ENCODE results near the gene GATAD2A.

Gene GATAD2A

GRCh38 chr19:19422156-19422555 lies 16.7 kb downstream of the GATAD2A start:
- no peak for DNase-seq

DNA sequence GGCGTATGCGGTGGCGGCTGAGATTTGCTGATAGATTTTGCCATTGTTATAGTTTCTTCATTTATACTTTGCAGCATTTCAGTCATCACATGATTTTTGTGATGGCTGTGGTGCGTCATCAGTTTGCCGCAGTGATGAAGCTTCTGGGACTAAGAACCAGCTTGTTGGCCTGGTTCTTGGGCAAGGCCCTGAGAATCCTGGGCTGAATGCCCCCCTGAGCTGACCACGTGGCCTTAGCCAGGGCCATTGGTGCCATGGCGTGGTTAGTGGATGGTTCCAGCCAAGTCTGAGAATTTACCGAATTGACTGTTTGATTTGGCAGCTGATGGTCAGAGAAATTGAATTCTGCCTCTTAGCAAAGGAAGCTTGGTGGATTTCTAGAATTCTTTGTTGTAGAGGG lies 17.8 kb downstream of the GATAD2A start:
- no peak for DNase-seq

DNA sequence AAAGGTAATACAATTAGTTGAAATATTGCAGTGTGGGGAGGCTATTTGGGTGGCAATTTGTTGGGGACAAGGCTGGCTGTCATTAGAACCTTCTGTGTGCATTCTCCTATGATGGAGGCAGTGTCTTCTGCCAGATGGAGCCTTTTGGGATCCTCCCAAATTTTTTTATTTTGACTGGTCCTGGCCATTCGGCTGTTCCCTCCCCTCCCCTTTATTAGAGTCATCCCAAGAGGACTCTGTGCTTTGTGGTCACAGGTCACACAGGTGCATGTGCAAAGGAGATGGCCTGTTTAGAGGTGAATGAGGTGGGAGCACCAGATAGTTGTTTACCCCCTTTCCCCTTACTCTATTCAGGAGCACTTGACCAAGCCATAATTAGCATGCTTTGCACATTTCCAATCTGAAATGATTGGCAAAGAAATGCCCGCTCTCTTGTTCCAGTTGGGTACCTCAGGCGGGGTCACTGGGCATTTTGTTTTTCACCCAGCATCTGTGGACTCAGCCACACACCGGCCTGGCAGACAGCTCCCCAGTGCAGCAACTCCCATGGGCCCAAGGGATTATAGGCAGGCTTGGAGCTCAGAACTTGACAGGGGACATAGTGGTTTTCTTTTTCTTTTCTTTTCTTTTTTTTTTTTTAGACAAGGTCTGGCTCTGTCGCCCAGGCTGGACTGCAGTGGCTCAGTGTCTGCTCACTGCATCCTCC lies 19.8 kb downstream of the GATAD2A start:
- no peak for DNase-seq

DNA sequence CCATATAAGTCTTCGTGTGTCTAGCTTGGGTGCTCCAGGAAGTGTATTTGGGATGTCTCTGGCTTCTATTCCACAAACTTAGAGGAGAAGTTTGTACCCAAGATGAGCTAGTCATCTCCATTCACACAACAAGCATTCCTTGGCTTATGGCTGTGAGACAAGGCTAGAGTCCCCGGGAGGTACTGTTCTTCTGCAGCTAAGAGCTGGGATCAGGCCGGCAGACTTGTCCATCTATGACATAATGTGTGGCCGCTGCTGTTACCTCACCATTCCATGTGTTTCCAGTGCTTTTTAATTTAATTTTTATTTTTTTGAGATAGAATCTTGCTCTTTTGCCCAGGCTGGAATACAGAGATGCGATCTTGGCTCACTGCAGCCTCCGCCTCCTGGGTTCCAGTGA lies 20.7 kb downstream of the GATAD2A start:
- DNase-seq: no peak

DNA sequence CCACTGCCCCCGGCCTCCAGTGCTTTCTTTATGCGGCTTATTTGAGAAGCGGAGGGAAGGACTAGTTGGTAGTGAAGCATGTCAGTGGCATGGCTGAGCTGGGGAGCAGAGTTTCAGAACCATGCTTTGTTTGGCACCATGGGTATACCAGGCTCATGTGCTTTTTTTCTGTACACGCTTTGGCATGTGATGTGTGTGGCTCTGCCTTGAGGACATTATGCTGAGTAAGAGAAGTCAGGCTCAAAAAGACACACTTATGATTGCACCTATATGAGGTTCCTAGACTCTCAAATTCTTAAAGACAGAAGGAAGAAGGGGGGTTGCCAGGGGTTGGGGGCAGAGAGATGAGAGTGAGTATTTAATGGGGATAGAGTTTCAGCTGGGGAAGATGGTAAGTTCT lies 21.3 kb downstream of the GATAD2A start:
- no peak for DNase-seq

DNA sequence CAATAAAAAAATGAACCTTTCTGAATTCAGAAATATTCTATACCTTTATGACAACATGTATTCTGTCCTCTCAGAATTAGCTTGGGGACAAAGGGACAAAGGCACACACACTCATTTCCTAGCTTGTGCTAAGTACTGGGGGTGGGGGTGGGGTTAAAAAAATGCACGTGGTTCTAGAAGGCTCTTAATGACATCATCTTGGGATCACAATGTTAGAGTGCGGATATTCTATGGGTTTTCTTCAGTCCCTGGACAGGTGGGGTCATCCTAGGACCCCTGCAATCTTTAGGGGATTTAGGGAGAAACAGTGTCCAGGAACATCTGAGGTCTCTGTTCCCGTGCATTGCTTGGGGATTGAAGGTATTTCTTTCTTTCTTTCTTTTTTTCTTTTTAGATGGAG lies 21.8 kb downstream of the GATAD2A start:
- no peak for DNase-seq

GRCh38 chr19:19427944-19428343 lies 22.5 kb downstream of the GATAD2A start:
- peak in 1 of 2 experiments; percentile 10 for DNase-seq

GRCh38 chr19:19428746-19429145 lies 23.3 kb downstream of the GATAD2A start:
- no peak for DNase-seq

GRCh38 chr19:19429361-19429760 lies 23.9 kb downstream of the GATAD2A start:
- DNase-seq: no peak

DNA sequence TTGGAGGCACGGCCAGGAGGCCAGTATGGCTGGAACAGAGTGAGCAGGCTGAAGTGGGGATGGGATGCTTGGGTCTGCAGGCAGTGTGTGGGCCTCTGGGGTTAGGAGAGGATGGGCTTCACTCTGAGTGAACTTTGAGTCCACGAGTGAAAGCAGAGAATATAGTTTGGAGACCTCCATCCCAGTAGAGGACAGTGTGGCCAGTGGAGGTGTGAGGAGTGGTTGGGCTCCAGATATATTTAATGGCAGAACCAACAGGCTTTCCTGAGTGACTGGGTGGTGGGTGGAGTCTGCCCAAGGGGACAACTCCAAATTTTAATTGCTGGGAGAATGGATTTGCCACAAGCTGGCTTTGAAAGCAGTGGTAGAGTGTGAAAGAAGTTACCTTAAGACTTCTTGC lies 27.3 kb downstream of the GATAD2A start:
- DNase-seq: no peak

DNA sequence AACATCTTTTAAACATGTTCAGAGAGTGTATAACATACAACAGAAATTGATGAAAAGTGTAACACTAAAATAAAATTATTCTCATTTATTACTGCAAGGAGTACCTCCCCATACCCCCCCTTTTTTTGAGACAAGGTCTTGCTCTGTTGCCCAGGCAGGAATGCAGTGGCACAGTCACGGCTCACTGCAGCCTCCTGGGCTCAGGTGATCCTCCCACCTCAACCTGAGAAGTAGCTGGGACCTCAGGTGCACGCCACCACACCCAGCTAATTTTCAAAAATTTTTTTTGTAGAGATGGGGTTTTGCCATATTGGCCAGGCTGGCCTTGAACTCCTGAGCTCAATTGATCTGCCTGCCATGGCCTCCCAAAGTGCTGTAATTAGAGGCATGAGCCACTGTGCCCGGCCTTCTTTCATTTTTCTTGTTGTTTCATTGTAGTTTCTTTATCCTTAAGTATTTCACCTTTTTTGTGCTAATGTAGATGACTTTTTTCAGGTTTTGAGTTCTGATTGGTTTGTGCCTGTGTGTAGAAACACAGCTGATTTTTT lies 28.3 kb downstream of the GATAD2A start:
- DNase-seq: no peak

- DNase-seq: no peak
Measured at GRCh38 chr19:19434483-19435045, 29.1 kb downstream of the GATAD2A start.

DNA sequence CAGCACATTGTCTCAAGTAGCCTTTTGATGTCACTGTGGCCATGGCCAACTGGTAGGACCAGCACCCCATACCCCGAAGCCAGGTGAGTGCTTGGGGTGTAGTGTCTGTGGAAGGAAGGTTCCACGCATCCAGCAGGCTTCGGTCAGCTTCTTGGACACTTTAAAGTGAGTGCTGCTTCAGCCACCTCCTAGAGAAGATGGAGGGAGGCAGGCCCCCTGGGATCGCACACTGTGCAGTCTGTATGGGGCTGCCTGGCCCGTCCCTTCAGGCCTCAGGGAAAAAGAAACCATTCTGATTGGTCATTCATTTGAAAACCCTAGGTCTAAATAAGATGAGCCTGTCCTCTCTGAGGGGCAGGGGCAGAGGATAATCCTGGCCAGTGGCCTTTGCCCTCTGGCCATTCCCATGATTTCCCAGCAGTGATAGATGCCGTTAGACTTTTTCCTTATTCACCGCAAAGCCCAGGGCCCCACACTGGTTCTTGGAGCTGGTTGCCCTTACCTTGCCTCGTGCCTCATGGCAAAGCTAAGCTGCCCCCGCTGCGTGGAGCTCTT lies 30.7 kb downstream of the GATAD2A start:
- DNase-seq: no peak

GRCh38 chr19:19438366-19439175 lies 33.1 kb downstream of the GATAD2A start:
- DNase-seq: no peak

GRCh38 chr19:19439176-19439482 lies 33.7 kb downstream of the GATAD2A start:
- DNase-seq: no peak

DNA sequence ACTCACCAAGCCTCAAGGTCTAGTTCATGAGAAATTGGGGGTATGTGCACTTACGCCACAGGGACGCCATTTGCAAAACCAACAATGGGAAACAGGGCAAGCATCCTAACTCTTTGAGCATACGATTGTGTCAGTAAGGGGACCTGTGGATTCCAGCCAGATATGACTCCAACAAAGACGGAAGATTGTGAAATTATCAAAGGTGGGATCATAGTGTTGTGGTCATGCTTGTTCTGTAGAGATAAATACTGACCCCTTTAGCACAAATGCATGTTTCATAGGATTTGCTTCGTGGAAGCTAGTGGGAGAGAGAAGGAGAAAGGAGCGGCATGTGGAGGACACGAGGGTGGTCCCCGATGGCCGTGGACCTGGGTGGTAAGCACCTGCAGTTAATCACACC lies 37.8 kb downstream of the GATAD2A start:
- DNase-seq: no peak

DNA sequence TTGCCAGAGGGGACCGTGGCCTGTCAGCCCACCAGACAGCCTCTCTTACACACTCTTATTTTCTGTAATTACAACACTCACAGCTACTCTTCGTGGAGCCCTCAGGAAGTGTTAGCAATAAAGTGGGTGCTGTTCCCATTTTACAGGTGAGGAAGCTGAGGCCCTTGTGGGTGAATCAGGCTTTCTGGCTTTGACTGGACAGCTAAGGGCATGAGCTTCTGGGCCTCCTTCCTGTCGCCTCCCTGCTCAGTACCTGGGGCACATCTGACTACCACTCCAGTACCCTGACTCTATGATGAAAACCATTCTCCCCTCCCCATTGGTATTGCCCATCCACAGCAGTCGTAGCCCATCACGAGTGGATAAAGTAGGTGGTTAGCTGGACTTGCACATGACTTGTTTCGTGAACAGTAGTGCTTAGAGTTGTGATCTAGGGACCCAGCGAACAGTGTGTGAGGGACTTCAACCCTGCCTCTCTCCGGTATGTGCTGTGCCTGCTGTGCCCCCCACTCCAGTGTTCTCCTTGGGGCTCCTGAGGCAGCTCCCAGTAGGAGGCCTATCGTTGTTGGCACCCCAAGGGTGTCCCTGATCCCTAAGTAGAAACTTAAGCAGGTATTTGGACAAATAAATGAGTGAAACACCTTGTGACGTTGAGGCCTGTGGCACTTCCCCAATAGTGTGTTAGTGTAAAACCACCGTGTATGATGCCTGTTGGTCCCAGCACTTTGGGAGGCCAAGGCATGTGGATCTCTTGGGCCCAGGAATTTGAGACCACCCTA lies 38.6 kb downstream of the GATAD2A start:
- no peak for DNase-seq

DNA sequence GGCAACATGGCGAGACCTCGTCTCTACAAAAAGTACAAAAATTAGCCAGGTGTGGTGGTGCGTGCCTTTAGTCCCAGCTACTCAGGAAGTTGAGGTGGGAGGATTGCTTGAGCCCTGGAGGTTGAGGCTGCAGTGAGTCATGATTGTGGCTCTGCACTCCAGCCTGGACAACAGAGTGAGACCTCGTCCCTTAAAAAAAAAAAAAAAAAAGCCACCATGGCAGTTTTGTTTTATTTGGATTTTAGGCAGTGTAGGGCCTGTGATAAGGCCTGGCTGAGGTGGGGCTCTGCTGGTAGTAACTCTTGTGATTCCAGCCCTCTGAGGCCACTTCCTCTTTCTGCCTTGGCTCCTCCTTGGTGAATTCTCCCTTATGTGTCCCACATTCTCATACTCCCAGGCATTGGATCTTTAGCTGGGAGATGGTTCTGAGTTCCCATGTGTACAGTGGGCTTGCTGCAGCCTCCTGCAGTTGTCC lies 39.2 kb downstream of the GATAD2A start:
- DNase-seq: peak; percentile 29 to 43

GRCh38 chr19:19445288-19445687 lies 39.8 kb downstream of the GATAD2A start:
- no peak for DNase-seq

DNA sequence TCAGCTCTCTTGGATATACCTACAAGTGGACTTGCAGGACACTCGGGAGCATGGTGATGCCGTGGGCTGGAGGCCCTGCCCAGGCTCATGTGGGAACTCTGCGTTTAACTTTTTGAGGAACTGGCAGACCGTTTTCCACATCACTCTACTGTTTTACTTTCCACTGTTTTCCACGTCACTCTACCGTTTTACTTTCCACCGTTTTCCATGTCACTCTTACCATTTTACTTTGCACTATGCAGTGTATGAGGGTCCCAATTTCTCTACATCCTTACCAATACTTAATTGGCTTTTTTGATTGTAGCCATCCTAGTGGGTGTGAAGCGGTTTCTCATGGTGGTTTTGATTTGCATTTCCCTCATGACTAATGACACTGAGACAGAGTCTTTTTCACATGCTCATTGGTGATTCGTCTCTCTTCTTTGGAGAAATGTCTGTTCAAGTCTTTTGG lies 40.5 kb downstream of the GATAD2A start:
- DNase-seq: no peak

DNA sequence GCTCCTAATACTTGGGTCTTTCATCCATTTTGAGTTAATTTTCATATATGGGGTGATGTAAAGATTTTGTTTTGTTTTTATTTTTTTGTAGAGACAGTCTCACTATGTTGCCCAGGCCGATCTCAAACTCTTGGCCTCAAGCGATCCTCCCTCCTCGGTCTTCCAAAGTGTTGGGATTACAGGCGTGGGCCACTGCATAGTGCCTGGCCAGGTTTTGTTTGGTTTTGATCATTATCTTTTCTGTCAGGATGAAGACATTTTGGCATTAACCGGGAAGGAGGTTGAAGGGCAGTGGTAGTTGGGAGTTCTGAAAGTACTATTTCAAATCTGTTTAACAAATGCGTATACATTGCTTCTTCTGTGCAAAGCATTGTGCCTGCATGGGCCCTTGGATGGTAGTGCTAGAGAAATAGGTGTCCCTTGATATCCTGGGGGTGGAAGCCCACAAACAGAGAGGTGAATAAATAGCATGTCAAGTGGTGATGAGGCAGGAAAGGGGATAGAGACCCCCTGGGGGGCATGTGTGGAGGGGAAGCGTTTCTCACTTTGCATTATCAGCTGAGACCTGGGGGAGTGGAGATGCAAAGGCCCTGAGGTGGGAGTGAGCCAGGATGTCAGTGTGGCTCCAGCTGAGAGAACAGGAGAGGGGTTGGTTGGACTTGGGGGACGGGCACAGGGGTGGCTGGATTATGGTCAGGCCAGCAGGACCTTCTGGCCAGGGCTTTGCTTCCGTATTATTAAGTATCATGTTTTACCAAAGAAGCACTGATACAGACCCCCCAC lies 41.4 kb downstream of the GATAD2A start:
- no peak for DNase-seq

Data from AML-193 (cell line).